Vagina (tissue), 2 donors: ENCODE results near the gene OR10A5.

Source experiments
- CTCF ChIP-seq, 3 experiments: fragments of 450-650 bp in 2 of 3; fragments of 200-600 bp in 1 of 3; sonication (generic) in 1 of 3; IDR thresholded peaks; one replicate each; pipeline ENCODE4 v1.5.1; 2017 to 2019; ENCODE audit warnings: antibody characterized with exemption in 3 of 3, mild to moderate bottlenecking in 2 of 3, moderate library complexity in 2 of 3
- POLR2AphosphoS5 ChIP-seq, 2 donors: sonication (generic); formaldehyde crosslinking; IDR thresholded peaks; one replicate each; pipeline ENCODE4 v1.9.0; 2017; ENCODE audit warnings: antibody characterized with exemption in 2 of 2, mild to moderate bottlenecking in 2 of 2, low read depth in 1 of 2; ENCODE audit not compliant: insufficient read depth in 1 of 2

GRCh38 chr11:6812390-6813005 lies 33.0 kb upstream of the OR10A5 start:
- TF ChIP-seq CTCF (IDR thresholded peaks at IDR 0.05) (peak; percentile 25 to 57 (median 44)), POLR2AphosphoS5 (IDR thresholded peaks at IDR 0.05; ENCODE audit: insufficient read depth in 1 of 2, low read depth in 1 of 2) (no peak)
